HCT116 (cell line): ENCODE measurements around the gene LRRC31. TPM values are rescaled to one million over a fixed set of nuclear protein-coding genes. Genes with fewer than 3 reads are reported as not detected.

Experiments used
- ATAC-seq: fragments of 200-7000 bp; cut with Tn5 transposase; 2 replicates; pipeline ENCODE4 v1.9.1; 2020; ENCODE audit warnings: mild to moderate bottlenecking, moderate library complexity
- BruUV-seq: library from RNA; stranded (reverse); fragments of 400-500 nt; replicated peaks from 2 replicates; lab custom pipeline; 2021; lab: Mats Ljungman, UMichigan
- CTCF ChIA-PET: fragments of 300-600 bp; sonication (Branson Sonifier 250); formaldehyde crosslinking; loops from one replicate; lab custom pipeline; 2021; ENCODE audit warnings: antibody characterized with exemption; lab: Charles Lee
- POLR2A ChIA-PET: fragments of 300-600, 350-600 bp; sonication (Branson Sonifier 250); formaldehyde crosslinking; loops from one replicate; lab custom pipeline; 2021; ENCODE audit warnings: antibody characterized with exemption; lab: Charles Lee
- RAD21 ChIA-PET, 2 experiments: fragments of 300-600 bp; sonication (Branson Sonifier 250); formaldehyde crosslinking; loops; one replicate each; lab custom pipeline; 2023; ENCODE audit warnings: low total read pairs in 2 of 2; ENCODE audit not compliant: uncharacterized antibody in 2 of 2, unreplicated experiment in 2 of 2, low non-redundant PET in 1 of 2; lab: Charles Lee
- DNase-seq: peaks from one replicate; pipeline ENCODE4 v3.0.0-alpha.2; 2010; ENCODE audit warnings: low read depth, low spot score
- H2AFZ ChIP-seq: fragments of 200-600 bp; shearing (Covaris generic), sonication (generic); 2 replicates; pipeline ENCODE4 v1.6.1; 2017; ENCODE audit warnings: low read depth, mixed run types, mixed read lengths, antibody characterized with exemption, low read length; ENCODE audit not compliant: poor library complexity, severe bottlenecking
- H3K27ac ChIP-seq: 2 replicates; pipeline ENCODE4 v1.5.1; 2012; ENCODE audit warnings: low read depth, low read length
- H3K27me3 ChIP-seq: fragments of 200-600 bp; sonication (generic); 2 replicates; pipeline ENCODE4 v1.6.1; 2016; ENCODE audit warnings: mixed run types, low read length, mixed read lengths; ENCODE audit not compliant: insufficient read depth
- H3K36me3 ChIP-seq, 2 experiments: fragments of 200-500 bp in 1 of 2; fragments of 200-600 bp in 1 of 2; sonication (Bioruptor generic) in 1 of 2; sonication (generic) in 1 of 2; 2 replicates each; pipeline versions ENCODE4 v1.5.1 to v1.6.1; 2014 to 2016; ENCODE audit warnings: low read length in 2 of 2, inconsistent platforms in 1 of 2, mixed read lengths in 1 of 2, mixed run types in 1 of 2; ENCODE audit not compliant: insufficient read depth in 2 of 2, control insufficient read depth in 1 of 2
- H3K4me1 ChIP-seq, 2 experiments: fragments of 200-600 bp in 1 of 2; sonication (generic) in 1 of 2; 2 replicates each; pipeline versions ENCODE4 v1.5.1 to v1.6.1; 2012 to 2017; ENCODE audit warnings: low read length in 2 of 2, inconsistent platforms in 1 of 2, mild to moderate bottlenecking in 1 of 2, mixed read lengths in 1 of 2, mixed run types in 1 of 2, moderate library complexity in 1 of 2; ENCODE audit not compliant: insufficient read depth in 2 of 2, control insufficient read depth in 1 of 2
- H3K4me2 ChIP-seq: fragments of 200-600 bp; sonication (generic); 2 replicates; pipeline ENCODE4 v1.6.1; 2017; ENCODE audit warnings: mixed run types, low read length, mixed read lengths
- H3K4me3 ChIP-seq, 2 experiments: fragments of 200-600 bp in 1 of 2; sonication (generic) in 1 of 2; replicated peaks in 1 of 2; 2 replicates each; pipeline ENCODE4 v1.5.1; 2011 to 2016; ENCODE audit warnings: low read length in 2 of 2, control low read depth in 1 of 2, low read depth in 1 of 2, mild to moderate bottlenecking in 1 of 2, mixed read lengths in 1 of 2, mixed run types in 1 of 2
- H3K79me2 ChIP-seq: fragments of 200-600 bp; sonication (generic); 2 replicates; pipeline ENCODE4 v1.6.1; 2017; ENCODE audit warnings: mild to moderate bottlenecking, mixed run types, low read length, moderate library complexity, mixed read lengths; ENCODE audit not compliant: insufficient read depth
- H3K9ac ChIP-seq: fragments of 200-600 bp; sonication (generic); 2 replicates; pipeline ENCODE4 v1.6.1; 2016; ENCODE audit warnings: low read length, mixed read lengths
- H3K9me2 ChIP-seq: fragments of 200-600 bp; sonication (generic), shearing (Covaris generic); 2 replicates; pipeline ENCODE4 v1.6.1; 2017; ENCODE audit warnings: mixed run types, mild to moderate bottlenecking, moderate library complexity; ENCODE audit not compliant: insufficient read depth
- H3K9me3 ChIP-seq, 2 experiments: fragments of 200-500 bp in 1 of 2; fragments of 200-600 bp in 1 of 2; sonication (Bioruptor generic) in 1 of 2; sonication (generic) in 1 of 2; 2 replicates each; pipeline ENCODE4 v1.6.1; 2014 to 2017; ENCODE audit warnings: low read length in 2 of 2, mixed read lengths in 2 of 2, inconsistent platforms in 1 of 2, low read depth in 1 of 2, mild to moderate bottlenecking in 1 of 2, mixed run types in 1 of 2, moderate library complexity in 1 of 2; ENCODE audit not compliant: control insufficient read depth in 1 of 2, insufficient read depth in 1 of 2
- H4K20me1 ChIP-seq: fragments of 200-600 bp; sonication (generic), shearing (Covaris generic); 2 replicates; pipeline ENCODE4 v1.6.1; 2017; ENCODE audit warnings: mixed run types, mild to moderate bottlenecking, moderate library complexity; ENCODE audit not compliant: insufficient read depth
- CTCF ChIP-seq, 3 experiments: fragments of 200-600 bp in 1 of 3; sonication (generic) in 1 of 3; IDR thresholded peaks in 2 of 3; conservative IDR thresholded peaks in 1 of 3; 2 replicates each; pipeline ENCODE4 v1.5.1; 2012 to 2017; ENCODE audit warnings: low read depth in 2 of 3, low read length in 2 of 3, antibody characterized with exemption in 1 of 3, borderline replicate concordance in 1 of 3, control low read depth in 1 of 3, mild to moderate bottlenecking in 1 of 3, mixed read lengths in 1 of 3, mixed run types in 1 of 3, moderate library complexity in 1 of 3; ENCODE audit not compliant: insufficient read depth in 1 of 3
- ELF1 ChIP-seq: IDR thresholded peaks from 2 replicates; pipeline ENCODE4 v1.6.1; 2012; ENCODE audit warnings: low read depth, borderline replicate concordance
- EZH2 ChIP-seq: fragments of 200-600 bp; sonication (generic); IDR thresholded peaks from 2 replicates; pipeline ENCODE4 v1.6.1; 2017; ENCODE audit warnings: antibody characterized with exemption, mixed run types
- EZH2phosphoT487 ChIP-seq: fragments of 200-600 bp; IDR thresholded peaks from 2 replicates; pipeline ENCODE4 v1.6.1; 2018; ENCODE audit warnings: antibody characterized with exemption, borderline replicate concordance
- SIN3A ChIP-seq: IDR thresholded peaks from 2 replicates; pipeline ENCODE4 v1.6.1; 2012; ENCODE audit warnings: low read depth
- SRF ChIP-seq: IDR thresholded peaks from 2 replicates; pipeline ENCODE4 v1.6.1; 2012; ENCODE audit warnings: low read depth
- YY1 ChIP-seq: IDR thresholded peaks from 2 replicates; pipeline ENCODE4 v1.6.1; 2011; ENCODE audit warnings: low read length, low read depth, moderate library complexity, mild to moderate bottlenecking; ENCODE audit not compliant: insufficient replicate concordance; ENCODE audit errors: extremely low read depth
- intact Hi-C: fragments of 100-400 bp; cut with micrococcal nuclease; formaldehyde crosslinking; loops from 2 replicates; pipeline ENCODE4 v1.10.0; 2022
- total RNA-seq: library from RNA; stranded (reverse); gene quantifications from one replicate; pipeline ENCODE4 v1.2.1, GENCODE V29; 2021; ENCODE audit not compliant: unreplicated experiment

The LRRC31 gene
- total RNA-seq, 1 experiment from 2014 or later, result not detected

- intact Hi-C loops, result no loop called here
- H3K36me3 ChIP-seq, result no peaks in the 10 kb centered on the region
- POLR2A ChIA-PET, result no interaction called here
- no peaks in the 10 kb centered on the region for H3K9me2 ChIP-seq
- no peaks in the 10 kb centered on the region for H4K20me1 ChIP-seq
- no peak overlapping the region for H3K9ac ChIP-seq
- CTCF ChIA-PET, result interaction anchor here (0.6 kb wide), 1 partner anchor 19 kb away, joined by 3 read pairs; no protein-coding TSS in a partner anchor
- no peaks in the 10 kb centered on the region for H3K4me1 ChIP-seq
- BruUV-seq, result no TSS peak
- peak; percentile 60 for ATAC-seq
- H3K4me3 ChIP-seq, result no peak overlapping the region
- no peaks in the 10 kb centered on the region for H3K79me2 ChIP-seq
- H3K9me3 ChIP-seq, result no peaks in the 10 kb centered on the region
- no peak overlapping the region for H3K27ac ChIP-seq
- no peaks in the 10 kb centered on the region for H3K27me3 ChIP-seq
- TF ChIP-seq SIN3A, result no peak
- TF ChIP-seq EZH2phosphoT487, result no peak
- TF ChIP-seq ELF1, result no peak
- TF ChIP-seq SRF, result no peak
- no peak for TF ChIP-seq YY1
- TF ChIP-seq EZH2, result no peak
- TF ChIP-seq CTCF (IDR thresholded peaks at IDR 0.05 in 2 of 3, conservative IDR thresholded peaks at IDR 0.05 in 1 of 3; ENCODE audit: borderline replicate concordance in 1 of 3, insufficient read depth in 1 of 3, low read depth in 2 of 3, low read length in 2 of 3), result peak in 1 of 3 experiments; percentile 32; a peak in 1 of 6 replicates
- H3K4me2 ChIP-seq, result no peak overlapping the region
- RAD21 ChIA-PET, result no interaction called here
- DNase-seq, result no peak
- no peak overlapping the region for H2AFZ ChIP-seq
These were observed 55.8 kb downstream of the LRRC31 start for GRCh38 chr3:169813757-169814517.
